GM21447 (cell line): ENCODE measurements around the gene TGDS.
"Not testable (repeated sequence)": the region's sequence is repeated elsewhere in the genome, so short reads cannot be mapped to it uniquely, and the experiment has no call there.

Experiments
- ATAC-seq: cut with Tn5 transposase; IDR thresholded peaks from one replicate; pipeline ENCODE4 v1.9.1; 2021; ENCODE audit not compliant: unreplicated experiment

TGDS gene

GRCh38 chr13:94553766-94554165, 42.2 kb downstream of the TGDS start:
- ATAC-seq: no peak

GRCh38 chr13:94552095-94552494, 43.9 kb downstream of the TGDS start:
- ATAC-seq: no peak

- ATAC-seq: peak; percentile 11
Measured at GRCh38 chr13:94550062-94550738, 45.8 kb downstream of the TGDS start.

GRCh38 chr13:94549232-94550061, 46.5 kb downstream of the TGDS start:
- ATAC-seq: peak; percentile 86

GRCh38 chr13:94548821-94549231, 47.1 kb downstream of the TGDS start:
- ATAC-seq: peak; percentile 63

GRCh38 chr13:94548382-94548781, 47.6 kb downstream of the TGDS start:
- ATAC-seq: no peak

GRCh38 chr13:94546061-94546839, 49.7 kb downstream of the TGDS start:
- ATAC-seq: no peak

GRCh38 chr13:94544922-94545321, 51.0 kb downstream of the TGDS start:
- no peak for ATAC-seq

GRCh38 chr13:94542917-94543316, 53.0 kb downstream of the TGDS start:
- no peak for ATAC-seq

GRCh38 chr13:94537740-94538630, 58.0 kb downstream of the TGDS start:
- no peak for ATAC-seq

- ATAC-seq: no peak
Measured at GRCh38 chr13:94535775-94536174, 60.2 kb downstream of the TGDS start.

- no peak for ATAC-seq
Measured at GRCh38 chr13:94535231-94535630, 60.7 kb downstream of the TGDS start.

- no peak for ATAC-seq
Measured at GRCh38 chr13:94534166-94534565, 61.8 kb downstream of the TGDS start.

GRCh38 chr13:94532278-94532677, 63.7 kb downstream of the TGDS start:
- not testable (repeated sequence) for ATAC-seq

- ATAC-seq: not testable (repeated sequence)
Measured at GRCh38 chr13:94526956-94527355, 69.0 kb downstream of the TGDS start.

- ATAC-seq: no peak
Measured at GRCh38 chr13:94525781-94526180, 70.2 kb downstream of the TGDS start.

- ATAC-seq: no peak
Measured at GRCh38 chr13:94524407-94524806, 71.5 kb downstream of the TGDS start.
